HK-2 (cell line): ENCODE data around the gene JSRP1.

Experiments
- DNase-seq: peaks from one replicate; pipeline ENCODE4 v3.0.0-alpha.2; 2018; ENCODE audit not compliant: unreplicated experiment

JSRP1 gene, protein sequence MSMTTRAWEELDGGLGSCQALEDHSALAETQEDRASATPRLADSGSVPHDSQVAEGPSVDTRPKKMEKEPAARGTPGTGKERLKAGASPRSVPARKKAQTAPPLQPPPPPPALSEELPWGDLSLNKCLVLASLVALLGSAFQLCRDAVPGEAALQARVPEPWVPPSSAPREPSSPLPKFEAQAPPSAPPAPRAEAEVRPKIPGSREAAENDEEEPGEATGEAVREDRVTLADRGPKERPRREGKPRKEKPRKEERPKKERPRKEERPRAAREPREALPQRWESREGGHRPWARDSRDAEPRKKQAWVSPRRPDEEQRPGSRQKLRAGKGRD

DNA sequence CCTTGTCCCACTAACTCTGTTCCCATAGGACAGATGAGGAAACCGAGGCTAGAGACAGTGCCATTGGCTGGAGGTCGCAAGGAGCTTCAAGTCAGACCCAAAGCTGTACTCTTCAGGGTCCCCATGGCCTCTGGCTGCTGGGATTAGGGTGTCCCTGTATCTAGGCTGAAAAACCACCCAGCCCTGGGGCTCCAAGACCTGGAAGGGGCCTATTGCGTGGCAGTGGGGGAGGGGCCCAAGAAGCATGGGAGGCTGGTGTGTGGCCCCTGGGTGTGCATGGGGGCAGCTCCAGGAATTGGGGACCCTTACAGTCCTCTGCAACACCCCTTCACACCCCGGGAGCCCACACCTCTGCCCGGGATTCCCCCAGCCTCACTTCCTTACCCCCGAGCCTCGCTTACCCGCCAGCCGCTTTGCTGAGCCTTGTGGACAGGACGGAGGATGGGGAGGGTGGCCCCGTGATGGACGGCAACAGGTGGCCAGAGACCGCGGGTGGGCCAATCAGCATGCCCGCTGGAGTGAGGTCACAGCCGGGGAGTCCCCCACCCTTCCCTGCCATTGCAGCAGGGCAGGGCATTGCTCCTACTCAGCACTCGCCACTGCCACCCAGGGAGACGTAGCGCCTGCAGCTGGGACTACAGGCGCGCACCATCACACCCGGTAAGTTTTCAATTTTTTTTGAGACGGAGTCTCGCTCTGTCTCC lies at the start of gene JSRP1:
JSRP1 (minus strand) TSS at position 436 of the 704 bp plus-strand sequence. CDS start 1,103 bp downstream, outside the sequence.
- DNase-seq: no peak

DNA sequence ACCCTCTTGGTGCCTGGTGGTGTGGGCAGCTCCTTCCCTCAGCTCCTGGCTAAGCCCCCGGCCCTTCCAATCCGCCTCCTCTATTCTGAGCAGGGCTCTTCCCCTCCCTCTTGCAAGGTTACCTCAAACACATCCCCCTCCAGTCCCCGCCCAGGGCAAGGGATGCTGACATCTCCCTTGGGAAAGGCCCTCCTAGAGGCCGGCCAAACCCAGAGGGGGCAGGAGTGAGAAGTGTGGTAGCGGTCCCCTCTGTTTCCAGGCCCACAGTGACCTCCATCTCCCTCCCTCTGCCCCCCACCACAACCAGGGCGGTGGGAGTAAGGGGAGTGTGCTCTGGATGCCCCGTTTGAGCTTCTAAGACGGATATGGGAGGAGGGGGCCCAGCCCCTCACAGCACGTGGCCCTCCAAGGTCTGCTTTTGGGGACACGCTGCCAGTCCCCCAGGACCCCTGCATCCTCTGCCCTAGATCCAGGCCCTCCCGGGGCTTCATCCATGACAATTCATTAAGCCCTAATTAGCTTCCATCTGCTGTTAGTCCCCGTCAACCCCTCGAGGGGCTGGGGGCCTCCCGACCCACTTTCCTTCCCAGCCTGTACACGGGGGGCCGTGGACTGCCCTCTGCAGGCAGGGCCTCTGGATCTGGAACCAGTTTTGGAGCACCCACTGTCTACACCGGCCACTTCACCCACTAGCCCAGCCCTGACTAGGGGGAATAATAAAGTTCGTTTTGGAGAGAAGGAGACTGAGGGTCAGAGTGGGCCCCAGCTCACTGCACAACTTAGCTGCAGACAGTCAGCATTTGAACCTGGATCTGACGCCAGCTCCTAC lies 49.4 kb upstream of the JSRP1 start:
- no peak for DNase-seq

DNA sequence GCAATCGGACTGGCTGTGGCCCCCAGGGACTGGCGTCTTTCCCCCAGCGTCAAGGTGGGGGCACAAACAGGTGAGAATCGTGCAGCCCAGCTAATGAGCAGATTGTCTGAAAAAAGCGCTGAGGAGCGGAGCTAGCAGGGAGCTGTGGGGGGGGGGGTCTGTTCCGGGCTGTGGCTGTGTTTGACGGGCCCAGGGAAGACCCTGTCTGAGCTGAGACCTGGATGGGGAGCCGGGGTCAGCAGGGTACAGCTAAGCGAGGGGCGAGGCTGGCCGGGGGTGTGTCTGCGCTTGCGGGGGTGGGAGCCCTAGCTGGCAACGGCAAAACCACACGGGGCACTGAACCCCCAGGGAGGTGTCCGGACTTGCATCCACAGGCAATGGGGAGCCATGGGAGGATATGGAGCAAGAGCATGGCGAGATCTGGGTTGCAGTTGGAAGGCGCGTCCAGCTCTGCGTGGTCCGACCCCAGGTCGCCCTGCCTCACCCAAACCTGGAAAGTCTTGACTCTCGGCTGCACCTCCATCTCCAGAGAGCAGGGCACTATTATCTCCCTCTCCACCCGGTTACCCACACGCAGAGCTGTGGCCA lies 47.1 kb upstream of the JSRP1 start:
- no peak for DNase-seq

DNA sequence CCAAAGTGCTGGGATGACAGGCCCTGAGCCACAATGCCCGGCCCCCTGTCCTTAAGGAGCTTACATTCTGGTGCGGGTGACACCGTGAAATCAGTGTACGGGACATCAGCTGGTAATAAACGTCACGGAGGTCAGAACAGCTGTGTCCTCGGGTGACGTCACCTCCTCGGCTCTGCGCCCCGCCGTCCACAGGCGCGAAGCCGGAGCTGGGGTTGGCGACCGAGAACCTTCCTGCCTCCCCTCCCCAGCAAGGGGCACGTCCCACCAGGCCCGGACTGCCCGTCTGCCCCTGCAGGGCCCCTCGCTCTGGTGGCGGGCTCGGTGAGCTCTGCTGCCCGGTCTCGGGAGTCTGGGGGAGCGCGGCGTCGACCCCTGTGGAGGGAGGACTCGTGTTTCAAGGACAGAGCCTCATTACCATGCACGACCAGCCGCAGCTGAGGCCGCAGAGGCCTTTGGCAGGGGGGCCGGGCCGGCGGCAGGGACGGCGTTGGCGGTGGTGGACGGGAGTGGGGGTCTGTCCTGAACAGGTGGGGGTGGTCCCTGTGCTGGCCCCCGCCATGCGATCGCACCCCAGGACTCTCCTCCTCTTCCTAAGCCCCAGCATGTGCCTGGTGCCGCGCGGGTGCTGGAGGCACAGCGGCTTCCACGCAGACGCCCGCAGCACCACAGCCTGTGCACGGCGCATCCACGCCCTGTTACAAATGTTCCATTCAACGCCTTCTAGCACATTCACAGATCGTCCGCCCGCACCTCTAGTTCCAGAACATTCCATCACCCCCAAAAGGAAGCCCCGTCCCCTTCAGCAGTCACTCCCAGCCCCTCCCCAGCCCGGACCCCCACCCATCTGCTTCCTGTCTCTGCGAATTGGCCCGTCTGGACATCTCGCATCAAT lies 46.3 kb upstream of the JSRP1 start:
- DNase-seq: no peak

DNA sequence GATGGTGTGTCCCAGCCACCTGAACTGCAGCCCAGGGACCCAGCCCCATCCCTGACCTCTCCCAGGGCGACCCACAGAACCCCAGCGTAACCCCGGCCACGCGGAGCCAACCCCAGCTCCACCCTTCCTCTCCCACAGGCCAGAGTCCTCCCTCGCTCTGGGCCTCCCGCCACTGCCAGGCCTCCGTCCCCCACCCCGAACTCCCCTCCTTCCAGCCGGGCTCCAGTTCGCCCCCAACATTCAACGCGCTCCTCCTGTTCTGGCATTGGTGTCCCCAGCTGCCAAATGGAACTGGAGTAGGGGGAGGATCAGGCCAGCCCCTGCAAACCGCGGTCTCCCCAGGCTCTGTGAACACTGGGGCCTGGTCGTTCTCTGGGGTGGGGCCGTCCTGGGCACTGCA lies 44.3 kb upstream of the JSRP1 start:
- DNase-seq: no peak

DNA sequence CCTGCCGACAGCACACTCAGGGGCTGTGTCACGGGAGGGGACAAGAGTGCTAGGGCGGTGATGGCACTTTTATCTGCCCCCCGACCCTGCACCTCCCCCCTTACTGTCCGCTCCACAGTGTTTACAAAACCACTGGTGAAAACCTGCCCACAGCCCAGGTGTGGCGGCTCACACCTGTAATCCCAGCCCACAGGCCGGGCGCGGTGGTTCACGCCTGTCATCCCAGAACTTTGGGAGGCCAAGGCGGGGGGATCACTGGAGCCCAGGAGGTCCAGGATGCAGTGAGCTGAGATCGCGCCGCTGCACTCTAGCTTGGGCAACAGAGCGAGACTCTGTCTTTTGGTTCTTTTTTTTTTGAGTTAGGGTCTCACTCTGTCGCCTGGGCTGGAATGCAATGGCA lies 39.9 kb upstream of the JSRP1 start:
- DNase-seq: no peak

DNA sequence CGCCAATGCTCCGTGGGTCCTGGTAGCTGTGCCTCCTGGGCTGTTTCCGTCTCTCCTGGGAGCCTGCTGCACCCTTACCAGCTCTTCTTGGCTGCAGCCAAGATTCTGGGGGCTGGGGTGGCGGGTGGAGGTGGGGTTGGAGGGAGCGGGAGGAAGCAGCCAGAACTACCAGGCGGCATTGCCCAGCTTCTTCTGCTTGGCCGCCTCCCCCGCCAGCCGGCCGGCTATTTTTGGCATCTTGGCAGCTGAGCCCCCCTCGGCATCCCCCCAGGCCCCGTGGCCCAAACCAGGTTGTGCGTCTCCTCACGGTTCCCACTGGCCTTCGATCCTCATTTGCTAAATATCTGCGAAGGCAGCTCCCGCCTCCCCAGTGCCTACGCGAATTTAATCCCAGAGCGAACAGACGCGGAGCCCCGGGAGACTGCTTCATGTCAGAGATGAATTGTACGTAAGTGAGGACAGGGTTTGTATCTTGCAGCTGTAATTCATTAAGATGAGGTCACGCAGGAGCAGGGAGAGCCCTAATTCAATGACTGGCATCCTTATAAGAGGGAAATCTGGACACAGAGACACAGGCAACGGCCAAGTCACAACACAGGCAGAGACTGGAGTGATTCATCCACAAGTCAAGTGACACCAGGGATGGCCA lies 38.6 kb upstream of the JSRP1 start:
- DNase-seq: no peak

DNA sequence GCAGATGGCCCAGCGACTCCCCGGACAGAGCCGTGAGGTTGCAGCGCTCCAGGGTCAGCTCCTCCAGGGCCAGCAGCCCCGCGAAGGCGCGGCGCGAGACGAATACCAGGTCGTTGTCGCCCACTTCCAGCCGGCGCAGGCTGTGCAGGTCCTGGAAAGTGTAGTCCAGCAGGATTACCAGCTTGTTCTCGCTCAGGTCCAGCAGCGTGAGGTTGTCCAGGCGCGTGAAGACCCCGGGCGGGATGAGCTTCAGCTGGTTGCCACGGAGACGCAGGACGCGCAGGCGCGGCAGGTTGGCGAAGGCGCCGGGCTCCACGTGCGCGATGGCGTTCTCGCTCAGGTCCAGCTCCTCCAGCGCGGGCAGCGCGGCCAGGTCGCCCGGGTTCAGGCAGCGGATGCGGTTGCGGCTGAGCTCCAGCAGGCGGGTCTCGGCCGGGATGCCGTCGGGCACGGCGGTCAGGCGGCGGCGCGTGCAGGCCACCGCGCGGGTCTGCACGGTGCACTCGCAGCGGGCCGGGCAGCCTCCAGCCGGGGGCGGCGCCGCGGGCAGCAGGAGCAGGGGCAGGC lies 35.1 kb upstream of the JSRP1 start:
- no peak for DNase-seq

DNA sequence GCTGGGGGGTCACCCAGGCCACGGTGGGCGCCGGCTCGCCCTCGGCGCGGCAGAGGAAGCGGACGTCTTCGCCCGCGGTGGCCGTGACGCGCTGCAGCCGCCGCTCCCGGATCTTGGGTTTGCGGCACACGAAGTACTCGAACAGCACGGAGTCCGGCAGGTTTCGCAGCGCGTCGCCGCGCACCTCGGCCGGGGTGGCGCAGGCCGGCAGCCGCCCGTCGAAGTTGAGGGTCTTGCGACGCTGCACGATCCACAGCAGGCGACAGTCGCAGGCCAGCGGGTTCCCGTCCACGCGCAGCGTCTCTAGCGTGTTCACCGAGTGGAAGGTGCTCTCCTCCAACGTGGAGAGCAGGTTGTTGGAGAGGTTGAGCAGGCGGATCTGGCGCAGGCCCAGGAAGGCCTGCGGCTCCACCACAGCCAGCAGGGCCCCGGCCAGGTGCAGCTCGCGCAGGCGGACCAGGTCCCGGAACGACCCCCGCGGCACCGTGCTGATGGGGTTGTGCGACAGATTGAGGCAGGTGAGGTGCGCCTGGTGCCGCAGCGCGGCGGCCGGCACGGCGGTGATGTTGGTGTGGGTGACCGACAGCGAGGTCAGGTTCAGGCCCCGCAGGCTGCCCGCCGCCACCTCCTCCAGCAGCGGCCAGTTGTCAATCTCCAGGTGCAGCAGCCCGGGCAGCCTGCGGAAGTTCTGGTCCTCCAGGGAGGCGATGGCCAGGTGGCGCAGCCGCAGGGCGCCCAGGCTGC lies 34.4 kb upstream of the JSRP1 start:
- no peak for DNase-seq

DNA sequence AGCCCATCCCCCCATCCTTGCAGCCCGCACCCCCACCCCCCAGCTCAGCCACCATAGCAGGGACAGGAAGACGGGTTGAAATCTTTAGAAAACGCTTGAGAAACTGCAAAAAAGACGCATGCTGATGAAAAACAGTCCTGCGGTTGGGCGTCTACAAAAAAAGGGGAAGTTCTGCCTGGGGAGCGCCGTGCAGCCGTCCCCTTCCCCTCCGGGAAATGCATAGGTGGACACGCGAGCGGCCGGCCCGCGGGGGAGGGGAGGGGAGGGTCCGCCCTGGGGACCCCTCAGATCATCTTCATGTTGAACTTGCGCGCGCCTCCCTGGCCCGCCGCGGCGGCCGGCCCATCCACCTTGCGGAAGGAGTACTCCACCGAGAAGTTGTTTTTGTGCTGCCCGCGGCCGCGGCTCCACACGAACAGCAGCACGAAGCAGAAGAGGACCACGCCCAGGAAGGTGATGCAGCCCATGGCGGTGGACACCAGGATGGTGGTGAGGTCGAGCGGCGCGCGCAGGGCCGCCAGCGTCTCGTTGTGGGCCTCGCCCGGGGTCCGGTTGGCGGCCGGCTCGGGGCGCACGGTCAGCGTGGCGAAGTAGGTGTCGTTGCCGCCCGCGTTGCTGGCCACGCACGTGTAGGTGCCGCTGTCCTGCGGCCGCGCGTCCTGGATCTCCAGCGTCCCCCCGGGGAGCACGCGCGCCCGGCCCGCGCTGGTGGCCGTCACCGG lies 33.7 kb upstream of the JSRP1 start:
- DNase-seq: no peak

DNA sequence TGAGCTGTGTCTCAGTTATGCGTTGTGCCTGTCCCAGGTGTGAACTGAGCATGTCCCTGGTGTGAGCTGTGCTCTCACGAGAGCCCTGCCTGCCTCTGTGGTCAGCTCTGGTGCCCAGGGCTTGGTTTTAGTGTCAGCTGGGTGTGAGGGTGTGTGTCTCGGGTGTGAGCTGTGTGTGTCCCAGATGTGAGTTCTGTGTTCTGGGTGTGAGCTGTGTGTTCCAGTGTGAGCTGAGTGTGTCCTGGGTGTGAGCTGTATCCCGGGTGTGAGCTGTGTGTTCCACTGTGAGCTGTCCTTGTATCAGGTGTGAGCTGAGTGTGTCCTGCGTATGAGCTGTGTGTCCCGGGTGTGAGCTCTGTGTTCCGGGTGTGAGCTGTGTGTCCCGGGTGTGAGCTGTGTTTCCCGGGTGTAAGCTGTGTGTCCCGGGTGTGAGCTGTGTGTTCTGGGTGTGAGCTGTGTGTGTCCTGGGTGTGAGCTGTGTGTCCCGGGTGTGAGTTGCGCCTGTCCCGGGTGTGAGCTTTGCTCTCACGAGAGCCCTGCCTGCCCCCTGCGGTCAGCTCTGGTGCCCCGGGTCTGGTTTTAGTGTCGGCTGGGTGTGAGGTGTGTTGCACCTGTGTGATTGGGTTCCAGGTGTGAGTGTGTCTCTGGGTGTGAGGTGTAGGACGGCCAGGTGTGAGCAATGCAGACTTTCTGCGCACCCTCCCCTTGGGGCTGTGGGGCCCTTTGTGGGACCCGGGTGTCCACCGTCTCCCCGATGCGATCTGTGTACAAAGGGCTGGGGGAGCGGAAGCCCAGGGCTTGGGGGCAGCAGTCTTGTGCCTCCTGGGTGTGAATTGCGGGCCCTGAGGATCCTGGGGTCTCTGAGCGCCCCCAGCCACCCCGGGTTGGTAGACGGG lies 32.8 kb upstream of the JSRP1 start:
- DNase-seq: no peak

DNA sequence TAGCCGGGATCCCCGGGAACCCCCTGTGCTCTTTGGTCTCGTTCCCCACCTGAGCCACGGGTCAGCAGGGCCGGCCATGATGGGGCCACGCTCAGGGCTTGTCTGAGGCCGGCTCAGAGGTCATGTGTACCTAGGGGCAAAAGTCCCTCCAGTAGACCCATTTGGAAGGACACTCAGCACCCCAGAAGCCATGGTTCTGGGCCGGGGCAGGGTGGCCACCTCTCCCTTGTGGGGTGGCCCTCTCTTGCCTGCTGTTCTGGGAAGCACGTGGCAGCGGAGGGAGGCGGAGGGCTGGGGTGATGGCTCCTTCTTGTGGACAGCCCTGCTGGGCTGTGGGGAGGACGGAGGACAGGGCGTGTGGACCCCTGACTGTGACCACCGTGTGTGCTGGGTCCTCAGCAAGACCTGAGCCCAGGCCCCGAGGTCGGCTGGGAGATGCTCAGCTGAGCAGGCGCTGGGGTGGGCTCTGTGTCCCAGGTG lies 32.2 kb upstream of the JSRP1 start:
- DNase-seq: no peak

DNA sequence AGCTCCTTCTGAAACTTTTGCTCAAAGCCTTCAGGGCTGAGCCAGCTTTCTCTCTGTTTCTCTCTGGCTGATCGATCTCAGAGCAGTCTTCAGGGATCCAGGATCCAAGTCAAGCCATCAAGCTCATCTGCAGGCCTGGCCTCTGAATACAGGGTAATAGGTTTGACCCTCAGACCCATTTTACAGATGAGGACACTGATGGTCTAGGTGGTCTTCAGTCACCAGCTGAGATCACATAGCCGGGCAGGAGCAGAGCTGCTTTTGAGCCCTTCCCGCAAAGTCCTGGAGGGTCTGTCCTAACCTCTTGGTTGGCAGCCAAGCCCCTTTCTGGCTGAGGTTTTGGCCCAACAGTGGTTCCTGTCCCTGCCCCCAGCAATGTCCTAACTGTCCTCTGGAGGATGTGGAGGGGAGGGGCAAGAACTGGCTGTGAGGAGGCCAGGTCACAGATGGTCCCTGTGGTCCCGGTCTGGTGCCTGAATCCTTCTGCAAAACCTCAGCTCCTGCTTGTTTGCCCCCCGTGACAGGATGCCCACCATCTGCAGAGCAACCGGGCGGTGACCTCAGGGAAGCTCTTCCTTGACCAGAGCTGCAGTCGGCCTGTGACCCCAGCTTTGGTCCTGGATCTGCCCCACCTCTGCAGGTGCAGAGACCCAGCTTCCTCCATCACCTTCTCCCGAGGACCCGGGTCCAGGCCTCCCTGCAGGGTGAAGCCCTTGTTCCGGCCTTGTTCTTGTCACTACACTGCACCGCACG lies 31.5 kb upstream of the JSRP1 start:
- no peak for DNase-seq

DNA sequence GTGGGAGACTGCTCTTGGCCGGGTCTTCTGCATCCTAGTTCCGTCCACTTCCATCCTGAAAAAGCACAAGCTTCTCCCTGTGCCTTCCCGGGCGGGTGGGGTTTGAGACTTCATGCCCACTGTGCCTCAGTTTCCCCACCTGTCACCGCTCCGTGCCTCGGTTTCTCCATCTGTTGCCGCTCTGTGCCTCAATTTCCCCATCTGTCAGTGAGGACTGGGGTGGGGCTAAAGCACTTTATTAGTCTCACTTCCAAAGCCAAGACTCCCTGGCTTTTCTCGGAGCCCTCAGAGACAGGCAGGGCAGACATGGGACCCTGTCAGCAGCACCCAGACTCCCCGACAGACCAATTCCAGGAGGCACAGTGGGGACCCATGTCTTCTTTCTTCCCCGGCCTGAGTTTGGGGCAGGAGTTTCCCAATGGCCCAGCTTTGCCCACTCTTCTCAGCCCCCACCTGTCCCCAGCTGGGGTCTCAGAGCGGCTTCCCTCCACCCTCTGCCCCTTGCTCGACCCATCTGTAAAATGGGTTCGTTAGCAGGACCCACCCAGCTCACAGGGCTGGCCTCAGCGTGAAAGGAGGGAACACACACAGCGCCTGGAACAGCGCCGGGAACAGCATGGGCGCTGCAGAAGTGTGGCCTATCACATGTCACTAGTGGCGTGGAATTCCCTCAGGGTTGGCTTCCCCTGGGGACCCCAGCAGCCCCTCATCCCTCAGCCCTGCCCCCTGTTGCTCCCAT lies 30.4 kb upstream of the JSRP1 start:
- no peak for DNase-seq

DNA sequence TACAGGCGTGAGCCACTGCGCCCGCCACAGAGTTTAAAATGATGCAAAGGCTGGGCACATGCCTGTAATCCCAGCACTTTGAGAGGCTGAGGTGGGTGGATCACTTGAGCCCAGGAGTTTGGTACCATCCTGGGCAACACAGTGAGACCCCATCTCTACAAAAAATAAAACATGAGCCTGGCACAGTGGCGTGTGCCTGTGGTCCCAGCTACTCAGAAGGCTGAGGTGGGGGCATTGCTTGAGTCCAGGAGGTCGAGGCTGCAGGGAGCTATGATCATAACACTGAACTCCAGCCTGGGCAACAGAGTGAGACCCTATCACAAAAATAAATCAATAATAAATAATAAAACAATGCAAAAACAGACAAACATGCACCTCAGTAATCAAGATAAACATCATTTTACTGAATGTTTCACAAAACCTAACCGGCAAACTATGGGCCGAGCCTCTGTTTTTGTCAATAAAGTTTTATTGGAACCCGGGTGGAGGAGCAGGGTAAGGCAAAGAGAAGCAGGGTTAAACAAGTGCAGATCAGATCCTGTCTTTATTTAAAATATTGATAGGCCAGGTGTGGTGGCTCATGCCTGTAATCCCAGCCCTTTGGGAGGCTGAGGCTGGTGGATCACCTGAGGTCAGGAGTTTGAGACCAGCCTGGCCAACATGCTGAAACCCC lies 27.8 kb upstream of the JSRP1 start:
- no peak for DNase-seq

DNA sequence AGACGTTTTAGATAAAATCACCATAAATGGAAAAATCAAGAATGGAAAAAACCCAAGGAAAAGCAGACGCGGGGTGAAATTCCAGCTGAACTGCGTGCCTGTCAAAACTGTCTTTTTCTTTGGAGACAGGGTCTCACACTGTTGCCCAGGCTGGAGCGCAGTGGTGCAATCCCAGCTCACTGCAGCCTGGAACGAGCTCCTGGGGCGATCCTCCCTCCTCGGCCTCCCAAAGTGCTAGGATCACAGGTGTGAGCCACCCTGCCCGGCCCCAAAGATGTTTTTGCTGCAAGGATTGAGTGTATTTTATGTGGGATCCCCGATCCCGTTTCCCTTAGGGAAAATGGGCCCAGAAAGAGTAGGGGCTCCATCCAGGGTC lies 26.6 kb upstream of the JSRP1 start:
- DNase-seq: no peak
